Measurements from ENCODE around the gene DLX3. TPM values are rescaled to one million over a fixed set of nuclear protein-coding genes. Genes with fewer than 3 reads are reported as not detected.
A peak's percentile ranks its signal among the peaks of the same experiment; 100 is the strongest.

The DLX3 gene
- total RNA-seq, 1 donor from 2014 or later: not detected

GRCh38 chr17:49967621-49968404, 27.2 kb downstream of the DLX3 start:
- Mint-ChIP-seq H3K27ac (no peak overlapping the region), H3K9me3 (no peaks in the 10 kb centered on the region), H3K36me3 (ENCODE audit: low read depth) (no peaks in the 10 kb centered on the region), H3K27me3 (peaks cover 78% of the 10 kb centered on the region), H3K4me1 (peaks cover 50% of the 10 kb centered on the region), H3K4me3 (peak overlapping the region; percentile 74)
- TF ChIP-seq CTCF (IDR thresholded peaks at IDR 0.05): no peak
- intact Hi-C loops (cut with micrococcal nuclease): loop anchor here (2.0 to 5.0 kb wide), 2 partner anchors 27 to 471 kb away; partner anchors contain the start of genes DLX3 and NGFR
- CTCF ChIA-PET: no interaction called here
- DNase-seq: no peak
- ATAC-seq (ENCODE audit: low read depth): no peak
- POLR2A ChIA-PET: no interaction called here

DNA sequence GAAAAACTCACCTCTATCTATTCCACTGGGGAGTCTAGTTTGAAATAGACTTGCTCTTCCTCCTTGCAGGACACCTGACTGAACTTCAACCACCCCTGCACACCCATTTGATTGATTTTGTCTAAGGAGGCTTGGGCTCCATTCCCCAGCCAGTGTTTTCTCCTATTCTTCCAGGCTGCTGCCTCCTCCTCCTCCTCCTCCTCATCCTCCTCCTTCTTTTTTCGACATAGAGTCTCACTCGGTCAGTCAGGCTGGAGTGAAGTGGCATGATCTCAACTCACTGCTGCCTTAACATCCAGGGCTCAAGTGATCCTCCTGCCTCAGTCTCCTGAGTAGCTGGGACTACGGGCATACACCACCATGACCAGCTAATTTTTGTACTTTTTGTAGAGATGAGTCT, 27.8 kb downstream of the DLX3 start:
- intact Hi-C loops (cut with micrococcal nuclease): loop anchor here (5.0 kb wide), 1 partner anchor 470 kb away; the partner anchor contains the start of gene NGFR
- Mint-ChIP-seq H3K27ac (no peak overlapping the region), H3K4me1 (peaks cover 50% of the 10 kb centered on the region), H3K27me3 (peaks cover 79% of the 10 kb centered on the region), H3K4me3 (no peak overlapping the region), H3K36me3 (ENCODE audit: low read depth) (no peaks in the 10 kb centered on the region), H3K9me3 (no peaks in the 10 kb centered on the region)
- DNase-seq (no peak), ATAC-seq (ENCODE audit: low read depth) (no peak)
- CTCF ChIA-PET: no interaction called here
- no peak for TF ChIP-seq CTCF (IDR thresholded peaks at IDR 0.05)
- POLR2A ChIA-PET: interaction anchor here (0.5 kb wide), 1 partner anchor 196 kb away, joined by 5 read pairs; no protein-coding TSS in a partner anchor

GRCh38 chr17:49966767-49967166, 28.3 kb downstream of the DLX3 start:
- DNase-seq (no peak), ATAC-seq (ENCODE audit: low read depth) (no peak)
- Mint-ChIP-seq H3K27me3 (peaks cover 80% of the 10 kb centered on the region), H3K27ac (no peak overlapping the region), H3K4me3 (no peak overlapping the region), H3K36me3 (ENCODE audit: low read depth) (no peaks in the 10 kb centered on the region), H3K4me1 (peaks cover 50% of the 10 kb centered on the region), H3K9me3 (no peaks in the 10 kb centered on the region)
- ChIA-PET CTCF (no interaction called here), POLR2A (interaction anchor here (0.5 kb wide), 1 partner anchor 197 kb away, joined by 5 read pairs; no protein-coding TSS in a partner anchor)
- intact Hi-C loops (cut with micrococcal nuclease): loop anchor here (5.0 kb wide), 1 partner anchor 469 kb away; the partner anchor contains the start of gene NGFR
- no peak for TF ChIP-seq CTCF (IDR thresholded peaks at IDR 0.05)

DNA sequence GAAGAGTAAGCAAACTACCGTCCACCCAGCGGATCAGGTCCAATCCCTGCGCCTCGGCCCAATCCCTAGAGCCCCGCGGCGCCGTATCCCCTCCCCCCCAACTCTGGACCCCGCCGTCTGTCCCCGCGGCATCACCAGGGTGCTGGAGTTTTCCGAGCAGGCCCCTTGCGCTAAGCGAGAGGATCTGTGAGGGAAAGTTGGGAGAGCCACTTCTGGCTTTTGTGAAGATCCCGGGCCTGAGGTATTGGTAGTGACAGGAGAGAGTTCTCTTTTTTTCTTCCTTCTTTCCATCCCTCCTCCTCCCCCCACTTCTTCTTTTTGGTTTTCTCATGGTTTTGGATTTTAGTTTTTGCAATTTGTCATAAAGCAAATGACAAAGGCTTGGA, 29.5 kb downstream of the DLX3 start:
- DNase-seq (no peak), ATAC-seq (ENCODE audit: low read depth) (no peak)
- ChIA-PET CTCF (no interaction called here), POLR2A (no interaction called here)
- Mint-ChIP-seq H3K9me3 (no peaks in the 10 kb centered on the region), H3K36me3 (ENCODE audit: low read depth) (no peaks in the 10 kb centered on the region), H3K27ac (no peak overlapping the region), H3K4me1 (peaks cover 41% of the 10 kb centered on the region), H3K27me3 (peaks cover 74% of the 10 kb centered on the region), H3K4me3 (no peak overlapping the region)
- TF ChIP-seq CTCF (IDR thresholded peaks at IDR 0.05): no peak
- intact Hi-C loops (cut with micrococcal nuclease): loop anchor here (5.0 kb wide), 1 partner anchor 468 kb away; the partner anchor contains the start of gene NGFR

DNA sequence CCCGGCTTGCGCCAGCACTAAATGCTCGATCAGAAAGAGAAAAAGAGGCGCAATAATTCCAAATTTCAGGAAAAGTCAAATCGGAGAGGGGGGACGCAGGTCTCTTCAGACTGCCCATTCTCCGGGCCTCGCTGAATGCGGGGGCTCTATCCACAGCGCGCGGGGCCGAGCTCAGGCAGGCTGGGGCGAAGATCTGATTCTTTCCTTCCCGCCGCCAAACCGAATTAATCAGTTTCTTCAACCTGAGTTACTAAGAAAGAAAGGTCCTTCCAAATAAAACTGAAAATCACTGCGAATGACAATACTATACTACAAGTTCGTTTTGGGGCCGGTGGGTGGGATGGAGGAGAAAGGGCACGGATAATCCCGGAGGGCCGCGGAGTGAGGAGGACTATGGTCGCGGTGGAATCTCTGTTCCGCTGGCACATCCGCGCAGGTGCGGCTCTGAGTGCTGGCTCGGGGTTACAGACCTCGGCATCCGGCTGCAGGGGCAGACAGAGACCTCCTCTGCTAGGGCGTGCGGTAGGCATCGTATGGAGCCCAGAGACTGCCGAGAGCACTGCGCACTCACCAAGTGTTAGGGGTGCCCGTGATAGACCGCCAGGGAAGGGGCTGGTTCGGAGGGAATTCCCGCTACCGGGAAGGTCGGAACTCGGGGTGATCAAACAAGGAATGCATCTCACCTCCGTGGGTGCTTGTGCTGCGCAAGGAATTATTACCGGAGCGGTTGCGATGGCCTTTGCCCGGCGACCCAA, 30.1 kb downstream of the DLX3 start:
- no peak overlapping the region for H3K27ac Mint-ChIP-seq
- POLR2A ChIA-PET: no interaction called here
- H3K36me3 Mint-ChIP-seq (ENCODE audit: low read depth): no peaks in the 10 kb centered on the region
- intact Hi-C loops (cut with micrococcal nuclease): loop anchor here (5.0 kb wide), 1 partner anchor 468 kb away; the partner anchor contains the start of gene NGFR
- CTCF ChIA-PET: interaction anchor here (1.5 kb wide), 1 partner anchor 12 kb away, joined by 5 read pairs; no protein-coding TSS in a partner anchor
- H3K9me3 Mint-ChIP-seq: no peaks in the 10 kb centered on the region
- DNase-seq: no peak
- no peak for TF ChIP-seq CTCF (IDR thresholded peaks at IDR 0.05)
- ATAC-seq (ENCODE audit: low read depth): no peak
- H3K4me1 Mint-ChIP-seq: peaks cover 37% of the 10 kb centered on the region
- H3K27me3 Mint-ChIP-seq: peaks cover 70% of the 10 kb centered on the region
- peak overlapping the region; percentile 38 for H3K4me3 Mint-ChIP-seq
